ENCODE results near the gene HBG2.

Gene HBG2

GRCh38 chr11:5267033-5267563, 12.5 kb upstream of the HBG2 start:
- Histone ChIP-seq H2AFZ (ENCODE audit: low read length) (no peak overlapping the region), H3K36me3 (replicated peaks; ENCODE audit: insufficient read depth, low read length) (no peaks in the 10 kb centered on the region), H3K27me3 (replicated peaks; ENCODE audit: insufficient read depth, low read length) (no peaks in the 10 kb centered on the region), H3K4me3 (ENCODE audit: low read length) (no peak overlapping the region), H3K9me3 (replicated peaks; ENCODE audit: insufficient read depth, low read length) (no peaks in the 10 kb centered on the region), H4K20me1 (ENCODE audit: insufficient read depth, low read length) (no peaks in the 10 kb centered on the region), H3K9ac (ENCODE audit: low read length) (no peak overlapping the region), H3K27ac (ENCODE audit: low read length) (no peak overlapping the region), H3K4me2 (ENCODE audit: low read depth, low read length) (no peak overlapping the region), H3K9me2 (replicated peaks; ENCODE audit: insufficient read depth, low read length) (no peaks in the 10 kb centered on the region), H3K4me1 (ENCODE audit: low read length) (no peaks in the 10 kb centered on the region), H3K79me2 (ENCODE audit: low read length) (no peaks in the 10 kb centered on the region), H3F3A (ENCODE audit: insufficient read depth, low read length) (no peaks in the 10 kb centered on the region)
- no peak for DNase-seq
- no peak for TF ChIP-seq EZH2phosphoT487 (IDR thresholded peaks at IDR 0.05; ENCODE audit: low read length)
- TF ChIP-seq EZH2 (optimal IDR thresholded peaks at IDR 0.05; ENCODE audit: low read depth, low read length) = no peak
- no peak for TF ChIP-seq CTCF (IDR thresholded peaks at IDR 0.05; ENCODE audit: low read length)

GRCh38 chr11:5266609-5267008, 12.0 kb upstream of the HBG2 start:
- H4K20me1 ChIP-seq (ENCODE audit: insufficient read depth, low read length) = no peaks in the 10 kb centered on the region
- DNase-seq = no peak
- H3K27ac ChIP-seq (ENCODE audit: low read length) = no peak overlapping the region
- no peak overlapping the region for H3K4me3 ChIP-seq (ENCODE audit: low read length)
- no peaks in the 10 kb centered on the region for H3K79me2 ChIP-seq (ENCODE audit: low read length)
- H3K4me2 ChIP-seq (ENCODE audit: low read depth, low read length) = no peak overlapping the region
- no peaks in the 10 kb centered on the region for H3F3A ChIP-seq (ENCODE audit: insufficient read depth, low read length)
- H3K4me1 ChIP-seq (ENCODE audit: low read length) = no peaks in the 10 kb centered on the region
- H3K9me2 ChIP-seq (replicated peaks; ENCODE audit: insufficient read depth, low read length) = no peaks in the 10 kb centered on the region
- no peaks in the 10 kb centered on the region for H3K36me3 ChIP-seq (replicated peaks; ENCODE audit: insufficient read depth, low read length)
- H3K27me3 ChIP-seq (replicated peaks; ENCODE audit: insufficient read depth, low read length) = no peaks in the 10 kb centered on the region
- no peak overlapping the region for H3K9ac ChIP-seq (ENCODE audit: low read length)
- no peak overlapping the region for H2AFZ ChIP-seq (ENCODE audit: low read length)
- no peak for TF ChIP-seq EZH2 (optimal IDR thresholded peaks at IDR 0.05; ENCODE audit: low read depth, low read length)
- H3K9me3 ChIP-seq (replicated peaks; ENCODE audit: insufficient read depth, low read length) = no peaks in the 10 kb centered on the region

- Histone ChIP-seq H3K36me3 (replicated peaks; ENCODE audit: insufficient read depth, low read length) (no peaks in the 10 kb centered on the region), H2AFZ (ENCODE audit: low read length) (no peak overlapping the region), H3K9me2 (replicated peaks; ENCODE audit: insufficient read depth, low read length) (no peaks in the 10 kb centered on the region), H3F3A (ENCODE audit: insufficient read depth, low read length) (no peaks in the 10 kb centered on the region), H4K20me1 (ENCODE audit: insufficient read depth, low read length) (no peaks in the 10 kb centered on the region), H3K27me3 (replicated peaks; ENCODE audit: insufficient read depth, low read length) (no peaks in the 10 kb centered on the region), H3K79me2 (ENCODE audit: low read length) (no peaks in the 10 kb centered on the region), H3K4me3 (ENCODE audit: low read length) (no peak overlapping the region), H3K9ac (ENCODE audit: low read length) (no peak overlapping the region), H3K27ac (ENCODE audit: low read length) (no peak overlapping the region), H3K4me1 (ENCODE audit: low read length) (no peaks in the 10 kb centered on the region), H3K9me3 (replicated peaks; ENCODE audit: insufficient read depth, low read length) (no peaks in the 10 kb centered on the region), H3K4me2 (ENCODE audit: low read depth, low read length) (no peak overlapping the region)
- TF ChIP-seq EZH2 (optimal IDR thresholded peaks at IDR 0.05; ENCODE audit: low read depth, low read length) = no peak
- DNase-seq = no peak
These were observed 11.3 kb upstream of the HBG2 start for GRCh38 chr11:5265832-5266231.

- no peak overlapping the region for H3K4me2 ChIP-seq (ENCODE audit: low read depth, low read length)
- H3K36me3 ChIP-seq (replicated peaks; ENCODE audit: insufficient read depth, low read length) = no peaks in the 10 kb centered on the region
These were observed 4.1 kb upstream of the HBG2 start for GRCh38 chr11:5258543-5259262.

More at GRCh38 chr11:5258543-5259262, 4.1 kb upstream of the HBG2 start:
- Histone ChIP-seq H3K27me3 (replicated peaks; ENCODE audit: insufficient read depth, low read length) (no peaks in the 10 kb centered on the region), H4K20me1 (ENCODE audit: insufficient read depth, low read length) (no peaks in the 10 kb centered on the region), H3K4me3 (ENCODE audit: low read length) (no peak overlapping the region), H3K4me1 (ENCODE audit: low read length) (no peaks in the 10 kb centered on the region), H3K9ac (ENCODE audit: low read length) (no peak overlapping the region), H2AFZ (ENCODE audit: low read length) (no peak overlapping the region), H3K27ac (ENCODE audit: low read length) (no peak overlapping the region), H3K9me3 (replicated peaks; ENCODE audit: insufficient read depth, low read length) (no peaks in the 10 kb centered on the region), H3K79me2 (ENCODE audit: low read length) (no peaks in the 10 kb centered on the region), H3F3A (ENCODE audit: insufficient read depth, low read length) (no peaks in the 10 kb centered on the region), H3K9me2 (replicated peaks; ENCODE audit: insufficient read depth, low read length) (no peaks in the 10 kb centered on the region)
- DNase-seq = no peak
- TF ChIP-seq CTCF (IDR thresholded peaks at IDR 0.05; ENCODE audit: low read length) (no peak), EZH2 (optimal IDR thresholded peaks at IDR 0.05; ENCODE audit: low read depth, low read length) (no peak), EZH2phosphoT487 (IDR thresholded peaks at IDR 0.05; ENCODE audit: low read length) (no peak)
